Keratinocyte (primary cell): ENCODE measurements around the gene RGS21. TPM values are rescaled to one million over a fixed set of nuclear protein-coding genes. Genes with fewer than 3 reads are reported as not detected.

Experiments used
- DNase-seq: peaks from one replicate; pipeline ENCODE4 v3.0.0-alpha.2; 2011; ENCODE audit warnings: low read depth, missing footprints, low spot score
- FAIRE-seq: peaks from 2 replicates; lab custom pipeline; 2011; peaks lifted over from hg19 to GRCh38; lab: Jason Lieb, UNC
- H2AFZ ChIP-seq: 2 replicates; pipeline ENCODE4 v1.6.0; 2012; ENCODE audit warnings: low read length, control low read depth, inconsistent platforms; ENCODE audit not compliant: control insufficient read depth
- H3K27ac ChIP-seq: 2 replicates; pipeline ENCODE4 v1.5.1; 2011; ENCODE audit warnings: low read length; ENCODE audit not compliant: control insufficient read depth, insufficient read depth
- H3K27me3 ChIP-seq: 3 replicates; pipeline ENCODE4 v1.6.0; 2011; ENCODE audit warnings: low read length; ENCODE audit not compliant: control insufficient read depth, insufficient read depth; ENCODE audit errors: extremely low read depth
- H3K36me3 ChIP-seq, 2 experiments: 2 replicates in 1 of 2; 3 replicates in 1 of 2; pipeline ENCODE4 v1.5.1; 2011; ENCODE audit warnings: low read length in 2 of 2, mild to moderate bottlenecking in 1 of 2; ENCODE audit not compliant: control insufficient read depth in 2 of 2, insufficient read depth in 2 of 2; ENCODE audit errors: extremely low read depth in 1 of 2
- H3K4me1 ChIP-seq: 3 replicates; pipeline ENCODE4 v1.5.1; 2011; ENCODE audit warnings: low read length; ENCODE audit not compliant: control insufficient read depth, insufficient read depth; ENCODE audit errors: extremely low read depth
- H3K4me2 ChIP-seq: 3 replicates; pipeline ENCODE4 v1.6.0; 2011; ENCODE audit warnings: low read depth, low read length; ENCODE audit not compliant: control insufficient read depth, insufficient read depth; ENCODE audit errors: extremely low read depth
- H3K4me3 ChIP-seq, 3 experiments: fragments of 200-600 bp in 1 of 3; sonication (generic) in 1 of 3; 2 replicates in 2 of 3; 3 replicates in 1 of 3; pipeline ENCODE4 v1.5.1; 2011 to 2016; ENCODE audit warnings: low read length in 3 of 3, mild to moderate bottlenecking in 3 of 3, control low read depth in 2 of 3, inconsistent platforms in 1 of 3, low read depth in 1 of 3, mixed read lengths in 1 of 3, mixed run types in 1 of 3, moderate library complexity in 1 of 3; ENCODE audit not compliant: control insufficient read depth in 2 of 3, insufficient read depth in 2 of 3; ENCODE audit errors: extremely low read depth in 1 of 3
- H3K79me2 ChIP-seq: 2 replicates; pipeline ENCODE4 v1.6.0; 2012; ENCODE audit warnings: low read length; ENCODE audit not compliant: control insufficient read depth, insufficient read depth
- H3K9ac ChIP-seq: 3 replicates; pipeline ENCODE4 v1.6.0; 2011; ENCODE audit warnings: low read length; ENCODE audit not compliant: control insufficient read depth, insufficient read depth; ENCODE audit errors: extremely low read depth
- H3K9me1 ChIP-seq: 3 replicates; pipeline ENCODE4 v1.6.0; 2011; ENCODE audit warnings: low read length; ENCODE audit not compliant: control insufficient read depth, insufficient read depth; ENCODE audit errors: extremely low read depth
- H3K9me3 ChIP-seq: 2 replicates; pipeline ENCODE4 v1.5.1; 2012; ENCODE audit warnings: low read depth, low read length; ENCODE audit not compliant: control insufficient read depth
- H4K20me1 ChIP-seq: 3 replicates; pipeline ENCODE4 v1.6.0; 2011; ENCODE audit warnings: low read length; ENCODE audit not compliant: control insufficient read depth, insufficient read depth; ENCODE audit errors: extremely low read depth
- EZH2 ChIP-seq: IDR thresholded peaks from one replicate; pipeline ENCODE4 v1.6.1; 2012; ENCODE audit warnings: inconsistent platforms, mild to moderate bottlenecking, low read length, moderate library complexity
- dilution Hi-C: fragments of 300-500 bp; cut with MboI; formaldehyde crosslinking; loops from one replicate; pipeline ENCODE4 v1.7.0; 2020; ENCODE audit warnings: low sequenced_read_pairs; ENCODE audit not compliant: extremely low pct_ligation_motif_present
- polyA plus RNA-seq, 5 experiments: library from polyadenylated mRNA; depleted of rRNA in 3 of 5; stranded (reverse) in 3 of 5; stranded (forward) in 1 of 5; unstranded in 1 of 5; fragments of >200 nt; gene quantifications; 1 replicate in 1 of 5; 2 replicates in 3 of 5; 3 replicates in 1 of 5; pipeline versions ENCODE4 v1.2.1 to v1.2.3, GENCODE V29; 2011 to 2012; ENCODE audit warnings: missing spikeins in 2 of 5, low read depth in 1 of 5, low replicate concordance in 1 of 5
- TF ChIP-seq, protein P1 (sequence below), 3 experiments: IDR thresholded peaks in 1 of 3; conservative IDR thresholded peaks in 1 of 3; optimal IDR thresholded peaks in 1 of 3; 2 replicates in 2 of 3; 3 replicates in 1 of 3; pipeline versions ENCODE3 to v1.5.1; 2011; ENCODE audit warnings: low read length in 3 of 3, mild to moderate bottlenecking in 3 of 3, moderate library complexity in 2 of 3, control low read depth in 1 of 3, inconsistent platforms in 1 of 3; ENCODE audit not compliant: insufficient read depth in 2 of 3; ENCODE audit errors: extremely low read depth in 1 of 3

RGS21 gene
- polyA plus RNA-seq, 1 donor (not counting 4 experiments of a cell fraction or from before 2014, with no cell fraction given): not detected

DNA sequence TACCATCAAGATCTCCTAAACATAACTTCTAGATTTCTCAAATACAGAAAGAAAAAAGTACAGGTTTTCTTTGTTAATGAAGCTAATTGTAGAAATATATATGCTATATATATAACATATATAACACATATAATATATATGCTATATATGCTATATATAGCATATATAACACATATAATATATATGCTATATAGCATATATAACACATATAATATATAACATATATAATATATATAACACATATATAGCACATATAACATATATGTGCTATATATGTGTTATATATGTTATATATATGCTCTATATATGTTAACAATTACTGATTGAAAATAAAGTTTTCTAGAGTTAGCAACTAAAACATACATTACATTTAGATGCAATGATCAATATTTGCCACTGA is 34.8 kb downstream of the RGS21 start:
- H3K4me3 ChIP-seq: no peak overlapping the region
- H3K27me3 ChIP-seq: no peaks in the 10 kb centered on the region
- H3K9me3 ChIP-seq: no peaks in the 10 kb centered on the region
- no peak overlapping the region for H3K27ac ChIP-seq
- H3K4me2 ChIP-seq: no peak overlapping the region
- dilution Hi-C loops: no loop called here
- DNase-seq: no peak
- H3K9ac ChIP-seq: no peak overlapping the region
- no peak for TF ChIP-seq EZH2
- TF ChIP-seq, protein P1, sequence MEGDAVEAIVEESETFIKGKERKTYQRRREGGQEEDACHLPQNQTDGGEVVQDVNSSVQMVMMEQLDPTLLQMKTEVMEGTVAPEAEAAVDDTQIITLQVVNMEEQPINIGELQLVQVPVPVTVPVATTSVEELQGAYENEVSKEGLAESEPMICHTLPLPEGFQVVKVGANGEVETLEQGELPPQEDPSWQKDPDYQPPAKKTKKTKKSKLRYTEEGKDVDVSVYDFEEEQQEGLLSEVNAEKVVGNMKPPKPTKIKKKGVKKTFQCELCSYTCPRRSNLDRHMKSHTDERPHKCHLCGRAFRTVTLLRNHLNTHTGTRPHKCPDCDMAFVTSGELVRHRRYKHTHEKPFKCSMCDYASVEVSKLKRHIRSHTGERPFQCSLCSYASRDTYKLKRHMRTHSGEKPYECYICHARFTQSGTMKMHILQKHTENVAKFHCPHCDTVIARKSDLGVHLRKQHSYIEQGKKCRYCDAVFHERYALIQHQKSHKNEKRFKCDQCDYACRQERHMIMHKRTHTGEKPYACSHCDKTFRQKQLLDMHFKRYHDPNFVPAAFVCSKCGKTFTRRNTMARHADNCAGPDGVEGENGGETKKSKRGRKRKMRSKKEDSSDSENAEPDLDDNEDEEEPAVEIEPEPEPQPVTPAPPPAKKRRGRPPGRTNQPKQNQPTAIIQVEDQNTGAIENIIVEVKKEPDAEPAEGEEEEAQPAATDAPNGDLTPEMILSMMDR (optimal IDR thresholded peaks at IDR 0.05 in 1 of 3, IDR thresholded peaks at IDR 0.05 in 1 of 3, conservative IDR thresholded peaks at IDR 0.05 in 1 of 3; ENCODE audit: extremely low read depth in 1 of 3, insufficient read depth in 2 of 3, low read length in 3 of 3): no peak
- H2AFZ ChIP-seq: no peak overlapping the region
- FAIRE-seq: no peak
- H3K9me1 ChIP-seq: no peaks in the 10 kb centered on the region
- no peaks in the 10 kb centered on the region for H3K79me2 ChIP-seq
- H3K36me3 ChIP-seq: no peaks in the 10 kb centered on the region
- H3K4me1 ChIP-seq: no peaks in the 10 kb centered on the region
- H4K20me1 ChIP-seq: no peaks in the 10 kb centered on the region

GRCh38 chr1:192357924-192358323 is 41.1 kb downstream of the RGS21 start:
- DNase-seq: no peak

More at GRCh38 chr1:192357924-192358323, 41.1 kb downstream of the RGS21 start:
- no peak overlapping the region for H3K4me2 ChIP-seq
- no peaks in the 10 kb centered on the region for H3K79me2 ChIP-seq
- H4K20me1 ChIP-seq: no peaks in the 10 kb centered on the region
- H3K36me3 ChIP-seq: no peaks in the 10 kb centered on the region
- H2AFZ ChIP-seq: no peak overlapping the region
- no peaks in the 10 kb centered on the region for H3K27me3 ChIP-seq
- H3K9ac ChIP-seq: no peak overlapping the region
- H3K27ac ChIP-seq: no peak overlapping the region
- TF ChIP-seq, protein P1 (optimal IDR thresholded peaks at IDR 0.05 in 1 of 3, IDR thresholded peaks at IDR 0.05 in 1 of 3, conservative IDR thresholded peaks at IDR 0.05 in 1 of 3; ENCODE audit: extremely low read depth in 1 of 3, insufficient read depth in 2 of 3, low read length in 3 of 3): no peak
- no peak for TF ChIP-seq EZH2
- H3K9me3 ChIP-seq: no peaks in the 10 kb centered on the region
- no peaks in the 10 kb centered on the region for H3K9me1 ChIP-seq
- no peak for FAIRE-seq
- dilution Hi-C loops: no loop called here
- no peak overlapping the region for H3K4me3 ChIP-seq
- H3K4me1 ChIP-seq: no peaks in the 10 kb centered on the region
